ENCODE results near the gene ATP7B.

DNA sequence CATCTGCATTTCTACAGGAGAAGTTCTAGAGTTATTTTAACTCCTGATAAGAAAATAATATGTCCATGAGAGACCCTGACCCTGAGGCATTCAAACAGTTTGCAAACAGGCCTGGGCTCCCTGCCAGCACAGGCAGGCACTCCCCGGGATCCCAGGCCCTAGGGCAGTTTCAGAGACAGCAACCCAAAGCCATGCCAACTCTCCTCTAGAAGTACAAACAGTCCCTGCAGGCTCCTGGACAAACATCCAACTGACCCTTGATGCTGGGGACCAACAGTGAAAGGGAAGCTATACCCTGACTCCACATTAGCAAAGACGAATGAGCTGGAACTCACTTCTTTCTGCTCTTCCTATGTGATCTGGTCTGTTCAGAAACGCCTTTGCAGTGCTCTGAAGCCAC, 104.7 kb downstream of the ATP7B start:
- no peak for TF ChIP-seq CTCF (IDR thresholded peaks at IDR 0.05)
- TF ChIP-seq ZFX (IDR thresholded peaks at IDR 0.05; ENCODE audit: borderline replicate concordance), result no peak
